ENCODE results near the gene FBXO42.

- TF ChIP-seq MAX (IDR thresholded peaks at IDR 0.05) (no peak), USF2 (IDR thresholded peaks at IDR 0.05) (no peak), CHD4 (IDR thresholded peaks at IDR 0.05; ENCODE audit: borderline replicate concordance) (no peak), HDAC2 (IDR thresholded peaks at IDR 0.05) (no peak), CHD2 (IDR thresholded peaks at IDR 0.05; ENCODE audit: low read length, partially characterized antibody) (no peak), BHLHE40 (IDR thresholded peaks at IDR 0.05; ENCODE audit: low read depth, low read length) (no peak), POLR2A (IDR thresholded peaks at IDR 0.05; ENCODE audit: low read length) (no peak), CTCF (IDR thresholded peaks at IDR 0.05) (no peak), HES2 (IDR thresholded peaks at IDR 0.05) (no peak), PBX3 (IDR thresholded peaks at IDR 0.05) (no peak), CBX2 (IDR thresholded peaks at IDR 0.05; ENCODE audit: borderline replicate concordance, low read depth) (no peak), RAD21 (conservative IDR thresholded peaks at IDR 0.05 in 1 of 2, IDR thresholded peaks at IDR 0.05 in 1 of 2) (no peak)
Measured at GRCh38 chr1:16380868-16381267, 28.6 kb upstream of the FBXO42 start.
